GM19372 (cell line): Measurements from ENCODE around the gene MORN5.
"Not testable (repeated sequence)": the region's sequence is repeated elsewhere in the genome, so short reads cannot be mapped to it uniquely, and the experiment has no call there.

Experiments
- ATAC-seq: cut with Tn5 transposase; IDR thresholded peaks from one replicate; pipeline ENCODE4 v1.9.1; 2021; ENCODE audit warnings: mild to moderate bottlenecking, low read depth, moderate library complexity; ENCODE audit not compliant: unreplicated experiment

Gene MORN5

DNA sequence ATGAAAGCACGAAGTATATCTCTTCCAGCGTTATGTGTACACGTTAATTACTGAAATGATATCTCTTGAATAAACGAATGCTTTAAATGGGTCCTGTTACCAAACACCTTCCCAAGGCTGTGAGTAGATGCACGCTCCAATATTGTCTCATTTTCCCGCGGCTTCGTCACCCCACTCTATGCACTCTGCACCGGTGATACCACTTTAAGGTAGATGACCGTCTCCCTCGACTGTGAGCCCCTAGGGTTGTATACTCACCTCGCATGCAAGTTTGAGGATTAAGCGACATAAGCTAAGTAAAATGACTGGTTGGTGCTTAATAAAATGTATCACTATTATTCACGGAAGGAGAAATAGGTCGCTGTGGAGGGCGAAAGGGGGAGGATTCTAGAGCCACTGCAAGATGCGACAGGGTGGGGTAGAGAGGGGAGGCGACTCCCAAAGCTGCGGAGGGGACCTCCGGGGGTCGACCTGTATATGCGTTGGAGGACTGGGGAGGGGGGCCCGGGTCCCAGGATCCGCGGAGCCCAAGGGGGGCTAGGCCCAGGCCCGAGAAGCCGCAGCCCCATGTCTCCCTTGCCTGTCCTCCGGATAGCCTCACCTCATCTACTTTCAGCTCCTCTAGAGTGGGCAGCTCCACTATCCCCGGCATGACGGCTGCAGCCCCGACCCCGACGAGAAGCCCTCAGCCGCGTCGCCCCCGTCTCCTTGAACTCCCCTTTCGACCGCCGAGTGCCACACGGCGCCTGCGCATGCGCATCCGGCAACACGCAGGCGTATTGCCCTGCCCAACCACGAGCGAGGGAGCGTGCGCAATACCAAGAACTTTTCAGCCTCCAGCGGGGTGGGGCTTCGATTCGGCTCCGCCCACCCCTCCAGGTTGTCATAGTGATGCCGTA lies at the start of gene MORN5, which contains the start of gene NDUFA8:
TSS of gene MORN5 (plus strand) at position 883 of the 899 bp plus-strand sequence. CDS start 65 bp downstream, outside the sequence.
TSS of gene NDUFA8 (minus strand) at position 754 of the 899 bp plus-strand sequence. CDS start at position 652, 102 bp downstream.
- peak; percentile 97 for ATAC-seq

DNA sequence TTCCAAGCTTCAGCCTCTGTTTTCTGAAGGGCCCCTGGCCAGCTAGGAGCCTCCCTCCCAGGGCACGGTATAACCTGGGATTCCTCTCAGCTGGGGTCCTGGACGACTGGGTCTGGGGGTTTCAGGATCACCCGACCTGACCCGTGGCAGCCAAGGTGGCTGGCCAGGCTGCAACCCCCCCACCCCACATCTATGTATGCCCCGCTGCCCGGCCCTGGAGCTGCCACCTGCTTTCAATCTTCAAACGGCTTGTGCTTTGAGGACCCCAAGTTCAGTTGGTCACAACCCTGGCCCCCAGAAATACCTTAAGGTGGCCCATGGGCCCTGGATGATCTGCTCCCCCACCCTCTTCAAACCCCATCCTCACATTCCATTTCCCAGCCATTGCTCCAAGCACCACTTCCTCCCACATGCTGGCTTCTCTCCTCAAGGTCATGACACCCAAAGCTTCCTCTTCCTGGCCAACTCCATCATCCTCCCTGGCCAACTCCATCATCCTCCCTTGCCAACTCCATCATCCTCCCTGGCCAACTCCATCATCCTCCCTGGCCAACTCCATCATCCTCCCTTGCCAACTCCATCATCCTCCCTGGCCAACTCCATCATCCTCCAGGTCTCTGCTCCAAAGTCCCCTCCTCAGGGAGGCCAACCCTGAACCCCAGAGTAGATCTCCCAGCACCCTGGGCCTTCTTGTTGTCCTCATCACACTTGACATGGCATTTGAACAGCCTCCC lies 49.4 kb upstream of the MORN5 start:
- ATAC-seq = no peak

DNA sequence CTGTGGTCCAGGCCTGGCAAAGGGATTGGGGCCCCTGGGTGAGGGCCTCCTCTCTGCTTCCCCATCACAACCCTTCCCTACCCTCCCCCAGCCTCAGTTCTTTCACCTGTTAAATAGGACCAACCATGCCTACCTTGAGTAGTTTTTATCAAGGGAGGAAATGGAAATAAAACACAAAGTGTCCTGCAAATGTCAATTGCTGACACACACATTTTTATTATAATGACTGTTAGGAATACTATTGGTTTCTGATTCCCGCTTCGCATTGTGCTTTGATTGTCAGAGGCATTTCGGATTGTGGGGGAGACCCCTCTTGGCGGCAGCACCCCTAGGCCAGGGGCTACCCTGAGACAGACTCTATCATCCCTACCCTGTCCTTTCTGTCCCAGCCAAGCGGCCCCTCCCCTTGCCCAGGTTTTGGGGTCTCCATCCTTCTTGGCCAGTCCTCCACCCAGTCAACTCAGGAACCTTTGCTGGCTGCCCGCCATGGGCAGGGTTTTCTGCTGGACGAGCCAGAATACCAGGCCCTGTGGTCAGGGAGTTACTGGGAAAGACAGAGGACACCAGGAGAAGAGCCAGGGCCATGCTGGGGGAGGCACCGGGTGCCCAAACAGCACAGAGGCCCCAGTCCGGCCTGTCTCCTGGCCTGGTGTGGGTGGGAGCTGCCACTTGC lies 48.2 kb upstream of the MORN5 start:
- ATAC-seq = no peak

DNA sequence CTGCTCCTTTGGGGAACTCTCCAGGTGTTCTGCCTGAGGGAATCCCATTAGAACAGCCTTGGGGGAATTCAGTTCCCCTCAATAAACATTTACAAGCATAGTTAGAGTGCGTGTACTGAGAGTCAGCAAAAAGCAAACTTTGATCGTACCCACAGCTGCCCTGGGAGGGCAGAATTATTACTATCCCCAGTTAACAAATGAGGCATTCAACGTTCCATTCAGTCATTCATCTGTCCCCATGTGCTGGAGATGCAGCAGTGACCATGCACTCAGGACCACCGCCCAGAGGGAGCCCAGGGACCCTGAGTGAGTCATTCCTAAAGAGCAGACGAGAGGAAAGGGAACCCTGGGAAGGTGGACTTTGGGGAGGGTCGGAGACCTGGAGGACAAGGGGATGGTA lies 47.5 kb upstream of the MORN5 start:
- no peak for ATAC-seq

DNA sequence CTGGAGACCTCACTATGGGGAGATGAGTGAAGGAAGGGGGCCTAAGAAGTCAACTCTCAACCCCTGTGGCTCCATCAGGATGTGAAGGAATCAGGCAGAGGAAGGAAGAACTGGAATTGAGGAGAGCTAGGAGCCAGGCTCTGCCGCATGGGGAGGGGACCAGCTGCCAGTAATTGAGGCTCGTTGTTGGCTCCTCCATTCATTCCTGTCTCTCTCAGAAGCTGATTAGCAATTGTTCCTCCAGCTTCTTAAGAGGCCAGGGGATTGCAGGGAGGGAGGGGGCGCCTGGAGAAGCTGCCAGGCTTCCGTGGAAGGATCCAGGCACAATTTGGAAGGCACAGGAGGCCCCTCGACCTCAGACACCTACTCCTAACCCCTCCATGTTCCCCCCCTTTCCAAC lies 46.1 kb upstream of the MORN5 start:
- ATAC-seq = no peak

DNA sequence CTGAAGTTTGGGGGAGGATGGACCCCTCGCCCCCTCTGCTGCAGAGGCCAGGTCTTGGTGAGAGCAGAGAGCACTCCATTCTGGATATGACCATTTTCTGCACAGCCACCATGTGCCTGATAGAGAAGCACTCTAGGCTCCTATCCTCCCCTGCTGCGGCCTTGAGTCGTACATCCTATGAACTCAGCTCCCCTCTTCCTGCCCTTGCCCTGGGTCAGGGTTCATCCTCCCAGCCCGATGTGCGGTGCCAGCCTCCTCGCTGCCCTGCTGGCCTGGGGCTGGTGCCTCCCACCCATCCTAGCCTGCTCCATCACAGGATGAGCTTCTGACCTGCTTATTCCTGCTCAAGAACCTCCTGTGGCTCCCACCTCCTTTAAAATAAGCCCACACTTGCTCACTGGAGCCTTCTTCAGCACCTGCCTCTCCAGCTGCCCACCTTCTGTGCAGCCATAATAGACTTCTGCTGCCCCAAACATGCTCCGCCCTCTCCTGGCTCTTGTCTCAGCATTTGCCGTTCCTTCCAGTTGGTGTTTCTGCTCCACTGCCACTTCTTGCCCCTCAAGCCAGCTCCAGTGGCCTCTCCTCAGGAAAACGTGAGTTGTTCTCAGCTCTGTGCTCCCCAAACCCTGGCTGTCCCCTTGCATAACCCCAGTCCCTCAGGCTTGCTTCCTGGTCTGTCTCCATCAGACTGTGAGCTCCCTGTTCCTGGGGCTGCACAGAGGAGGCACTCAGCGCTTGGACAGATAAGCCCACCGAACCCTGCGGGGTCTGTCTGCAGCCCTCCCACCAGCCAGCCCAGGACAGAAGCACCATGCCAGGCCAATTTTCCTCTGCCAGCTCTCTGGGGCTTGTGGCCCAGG lies 44.3 kb upstream of the MORN5 start:
- no peak for ATAC-seq

DNA sequence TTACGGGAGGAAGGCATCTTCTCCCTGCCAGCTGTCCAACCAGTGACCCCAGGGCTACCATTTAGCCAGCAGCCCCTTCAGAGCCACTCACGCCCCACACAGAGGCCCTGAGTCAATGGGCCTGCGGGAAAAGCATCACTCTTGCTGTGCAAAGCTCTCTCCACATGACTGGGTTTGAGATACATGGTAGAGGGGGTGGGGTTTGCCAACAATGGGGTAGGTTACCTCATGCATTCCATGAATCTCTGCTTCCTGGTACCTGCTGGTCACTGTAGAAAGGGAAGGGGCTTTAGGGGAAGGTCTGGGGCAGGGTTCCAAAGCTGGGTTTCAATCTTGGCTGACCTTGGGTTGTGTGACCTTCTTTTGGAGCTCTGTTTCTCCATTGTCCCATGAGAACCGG lies 43.7 kb upstream of the MORN5 start:
- ATAC-seq = no peak

DNA sequence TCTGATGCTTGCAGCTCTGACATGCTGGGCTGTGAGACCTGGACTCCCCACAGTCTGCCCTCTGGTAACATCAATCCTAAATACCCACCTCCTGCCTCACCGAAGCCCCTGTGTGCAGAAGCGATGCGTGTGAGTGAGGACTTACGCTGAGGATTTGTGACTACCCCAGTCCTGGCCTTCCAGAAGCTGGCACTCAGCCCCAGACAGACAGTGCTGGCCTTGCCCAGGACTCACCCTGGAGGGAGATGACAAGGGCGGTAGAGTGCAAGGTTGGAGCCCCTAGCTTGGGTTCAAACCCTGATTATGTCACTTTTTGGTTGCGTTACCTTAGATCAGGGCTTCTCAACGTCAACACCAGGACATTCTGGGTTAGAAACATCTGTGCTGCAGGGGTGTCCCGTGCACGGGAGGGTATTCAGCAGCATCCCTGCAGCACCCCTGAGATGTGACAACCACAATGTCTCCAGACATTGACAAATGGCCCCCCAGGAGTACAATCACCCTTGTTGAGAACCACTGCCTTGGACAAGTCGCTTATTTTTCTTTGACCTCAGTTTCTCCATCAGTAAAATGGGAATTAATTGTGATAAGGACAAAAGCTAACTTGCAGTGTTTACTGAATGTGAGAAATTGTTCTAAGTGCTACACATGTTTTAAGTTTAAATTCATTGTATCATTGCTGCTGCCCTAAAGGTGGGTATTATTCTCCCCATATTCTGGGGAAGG lies 43.1 kb upstream of the MORN5 start:
- ATAC-seq = no peak

DNA sequence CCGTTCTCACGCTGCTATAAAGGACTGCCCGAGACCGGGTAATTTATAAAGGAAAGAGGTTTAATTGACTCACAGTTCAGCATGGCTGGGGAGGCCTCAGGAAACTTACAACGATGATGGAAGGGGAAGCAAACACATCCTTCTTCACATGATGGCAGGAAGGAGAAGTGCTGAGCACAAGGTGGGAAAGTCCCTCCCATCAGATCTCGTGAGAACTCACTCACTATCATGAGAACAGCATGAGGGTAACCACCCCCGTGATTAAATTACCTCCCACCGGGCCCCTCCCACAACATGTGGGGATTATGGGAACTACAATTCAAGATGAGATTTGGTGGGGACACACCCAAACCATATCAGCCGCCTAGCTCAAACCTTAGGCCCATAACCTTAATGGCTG lies 42.5 kb upstream of the MORN5 start:
- not testable (repeated sequence) for ATAC-seq

DNA sequence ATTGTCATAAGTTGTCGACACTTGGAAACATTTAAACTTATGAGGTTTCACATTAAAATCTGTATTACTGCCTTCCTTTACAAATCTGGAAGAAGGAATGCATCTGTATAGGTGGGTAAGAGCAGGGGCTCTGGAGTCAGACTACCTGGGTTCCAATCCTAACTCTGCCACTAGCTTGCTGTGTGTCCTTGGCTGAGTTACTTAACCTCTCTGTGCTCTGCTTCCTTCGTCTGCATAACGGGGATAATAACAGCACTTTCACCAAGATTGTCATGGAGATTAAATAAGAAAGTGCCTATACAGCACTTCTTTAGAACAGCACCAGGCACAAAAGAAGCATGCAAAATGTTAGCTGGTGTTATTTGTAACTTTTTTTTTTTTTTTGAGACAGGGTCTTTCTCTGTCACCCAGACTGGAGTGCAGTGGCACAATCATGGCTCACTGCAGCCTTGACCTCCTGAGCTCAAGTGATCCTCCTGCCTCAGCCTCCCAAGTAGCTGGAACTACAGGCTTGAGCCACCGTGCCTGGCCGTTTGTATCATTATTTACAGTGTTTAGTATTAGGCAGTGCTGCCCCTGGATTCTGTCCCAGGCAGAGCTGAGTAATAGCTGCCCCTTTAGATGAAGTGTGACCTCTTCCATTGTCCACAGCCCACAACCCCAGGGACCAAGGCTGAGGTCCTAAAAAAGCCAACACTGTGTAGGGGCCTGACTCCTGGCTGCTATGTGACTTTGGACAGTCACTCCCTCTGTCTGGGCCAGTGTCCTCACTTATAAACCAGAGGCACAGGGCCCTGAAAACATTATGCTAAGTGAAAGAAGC lies 41.2 kb upstream of the MORN5 start:
- no peak for ATAC-seq

DNA sequence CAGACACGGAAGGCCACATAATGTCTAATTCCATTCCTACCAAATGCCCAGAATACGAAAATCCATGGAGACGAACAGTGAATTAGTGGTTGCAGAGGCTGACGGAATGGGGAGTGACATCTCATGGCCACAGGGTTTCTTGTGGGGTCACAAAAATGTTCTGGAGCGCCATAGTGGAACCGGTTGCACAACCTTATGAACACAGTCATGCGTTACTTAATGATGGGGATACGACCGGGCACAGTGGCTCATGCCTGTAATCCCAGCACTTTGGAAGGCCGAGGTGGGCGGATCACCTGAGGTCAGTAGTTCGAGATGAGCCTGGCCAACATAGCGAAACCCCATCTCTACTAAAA lies 40.6 kb upstream of the MORN5 start:
- ATAC-seq = no peak

DNA sequence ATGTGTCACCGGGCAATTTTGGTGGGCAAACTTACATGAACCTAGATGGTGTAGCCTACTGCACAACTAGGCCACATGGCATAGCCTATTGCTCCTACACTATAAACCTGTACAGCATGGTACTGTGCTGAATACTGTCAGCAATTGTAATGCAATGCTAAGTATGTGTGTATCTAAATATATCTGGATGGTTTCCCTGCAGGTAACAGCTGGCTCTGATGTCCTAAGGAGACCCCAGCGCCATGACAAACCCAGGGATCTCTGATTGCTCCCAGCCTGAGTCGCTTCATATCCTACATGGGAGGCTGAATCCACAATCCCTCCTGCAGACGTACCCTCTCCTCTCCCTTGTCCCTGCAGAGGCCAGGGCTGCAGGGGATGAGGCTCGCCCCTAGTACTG lies 40.0 kb upstream of the MORN5 start:
- no peak for ATAC-seq

DNA sequence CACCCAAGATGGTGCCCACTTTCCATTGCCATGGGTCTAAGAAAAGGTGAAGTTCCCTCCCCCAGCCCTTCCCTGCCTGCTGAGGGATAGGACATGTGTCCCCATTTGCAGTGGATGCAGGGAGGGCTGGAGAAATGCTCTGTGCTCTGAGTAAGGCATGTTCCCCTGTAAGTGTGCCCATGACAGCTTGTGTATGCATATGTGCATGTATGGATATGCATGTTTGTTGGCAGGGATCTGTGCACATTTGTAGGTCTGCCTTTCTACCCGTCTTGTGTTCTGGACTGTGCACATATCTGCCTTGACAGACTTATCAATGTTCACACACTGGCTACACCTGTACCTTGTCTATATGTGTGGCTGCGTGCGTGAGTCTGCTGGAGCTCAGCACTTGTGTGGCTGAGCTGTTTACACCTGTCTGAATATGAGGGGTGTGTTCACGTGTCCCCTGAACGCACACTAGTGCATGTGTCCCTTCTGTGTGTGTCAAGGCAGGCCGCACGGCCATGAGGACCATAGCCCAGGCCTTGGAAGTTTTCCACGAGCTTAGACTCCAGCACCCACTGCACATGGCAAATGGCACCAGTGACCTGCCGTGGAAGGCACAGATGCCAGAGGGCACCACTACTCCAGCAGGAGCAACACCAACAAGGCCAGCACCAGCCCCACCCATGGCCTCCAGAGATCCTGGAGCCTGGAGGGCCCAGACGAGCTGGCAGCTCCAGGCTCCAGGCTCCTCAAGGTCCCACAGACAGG lies 39.2 kb upstream of the MORN5 start:
- no peak for ATAC-seq

DNA sequence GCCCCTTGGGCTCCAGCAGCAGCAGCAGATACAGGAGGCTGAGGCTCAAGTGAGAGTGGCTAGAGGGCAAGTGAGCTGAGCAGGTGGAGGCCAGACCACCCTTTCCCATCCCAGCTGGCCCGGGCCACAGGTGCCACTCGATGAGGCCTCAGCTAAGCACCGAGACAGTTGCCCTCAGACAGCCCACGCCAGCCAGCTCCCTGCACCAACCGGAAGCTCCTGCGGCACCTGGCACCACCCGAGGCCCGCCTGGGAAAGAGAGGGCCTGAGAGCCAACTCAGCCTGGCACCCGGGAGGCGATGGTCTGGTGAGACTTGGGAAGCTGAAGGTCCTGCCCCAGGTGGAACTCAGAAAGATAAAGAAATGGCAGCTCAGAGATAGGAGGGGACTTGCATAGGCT lies 38.3 kb upstream of the MORN5 start:
- ATAC-seq = no peak

DNA sequence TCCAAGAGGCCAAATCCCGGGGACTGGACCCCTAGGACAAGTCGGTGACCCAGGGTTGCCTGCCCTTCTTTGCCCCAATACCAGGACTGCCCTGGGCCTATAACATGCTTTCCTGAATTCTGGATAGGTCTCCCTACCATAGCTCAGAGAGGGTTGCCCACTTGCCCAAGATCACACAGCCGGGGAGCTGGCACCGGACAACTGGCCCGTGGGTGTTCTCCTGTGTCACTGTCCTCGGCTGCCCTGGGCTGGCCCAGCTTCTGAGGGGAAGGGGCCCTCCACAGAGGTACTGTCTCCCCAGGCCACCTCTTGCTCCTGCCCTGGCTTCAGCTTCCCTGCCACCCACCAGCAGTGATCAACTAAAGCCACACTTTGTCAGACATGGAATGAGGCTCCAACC lies 37.8 kb upstream of the MORN5 start:
- ATAC-seq = no peak

DNA sequence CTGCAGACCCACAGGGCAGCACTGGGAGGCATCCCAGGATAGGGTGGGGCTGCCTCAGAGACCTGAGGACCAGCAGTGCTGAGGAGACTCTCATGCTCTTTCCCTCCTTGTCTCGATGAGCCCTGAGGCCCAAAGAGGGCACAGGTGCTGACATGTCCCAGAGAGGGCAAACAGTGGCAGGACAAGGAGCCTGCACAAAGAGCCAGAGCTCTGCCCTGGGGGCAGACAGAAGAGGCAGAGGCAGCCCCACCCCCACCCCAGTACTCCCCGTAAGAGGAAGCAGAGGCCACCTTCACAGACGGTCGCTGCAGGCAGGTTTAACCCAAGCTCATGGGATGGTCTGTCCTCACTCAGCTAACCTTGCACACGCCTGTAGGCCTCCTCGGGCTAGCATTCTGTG lies 37.2 kb upstream of the MORN5 start:
- no peak for ATAC-seq

DNA sequence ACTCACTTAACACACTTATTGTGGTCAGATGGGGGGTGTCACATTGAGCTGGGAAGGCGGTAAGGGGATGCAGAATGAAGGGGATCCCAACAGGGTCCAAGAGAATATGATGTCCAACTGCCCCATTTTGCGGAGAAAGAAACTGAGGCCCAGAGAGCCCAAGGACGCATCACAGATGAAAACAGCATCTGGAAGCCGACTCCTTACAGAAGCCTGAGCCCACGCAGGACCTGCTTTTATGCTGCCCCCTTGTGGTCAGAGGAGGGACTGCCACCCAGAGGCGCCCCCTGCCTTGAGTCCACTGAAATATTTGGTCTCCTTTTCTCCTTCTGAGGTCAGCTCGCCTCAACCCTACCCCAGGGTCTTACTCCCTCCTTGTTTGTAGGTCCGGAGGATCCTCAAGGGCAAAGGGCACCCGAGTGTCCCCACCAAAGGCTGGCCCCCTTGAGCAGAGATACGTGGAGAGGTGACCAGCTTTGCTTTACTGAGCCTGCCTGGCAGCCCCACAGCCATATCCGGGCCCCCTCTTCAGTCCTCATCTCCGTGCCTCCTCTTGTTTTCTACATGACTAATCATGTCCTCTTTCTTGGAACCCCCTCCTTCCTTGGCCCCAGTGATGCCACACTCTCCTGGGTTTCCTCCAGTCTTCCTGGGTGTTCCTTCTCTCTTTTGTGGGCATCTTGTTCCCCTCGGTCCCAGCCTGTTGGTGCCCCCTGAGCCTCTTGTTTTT lies 36.6 kb upstream of the MORN5 start:
- no peak for ATAC-seq
